22Rv1 (cell line): Measurements from ENCODE around the gene ITGB2.

ENCODE experiments used
- CTCF ChIP-seq: fragments of 450-650 bp; IDR thresholded peaks from 2 replicates; pipeline ENCODE4 v1.5.1; 2017; ENCODE audit warnings: mild to moderate bottlenecking
- ZFX ChIP-seq: fragments of 450-650 bp; IDR thresholded peaks from 2 replicates; pipeline ENCODE4 v1.6.1; 2017; ENCODE audit warnings: antibody characterized with exemption, borderline replicate concordance

- TF ChIP-seq CTCF: no peak
- no peak for TF ChIP-seq ZFX
Measured at GRCh38 chr21:44933199-44933917, 12.7 kb upstream of the ITGB2 start.
